ENCODE data around the gene PTPRG.

DNA sequence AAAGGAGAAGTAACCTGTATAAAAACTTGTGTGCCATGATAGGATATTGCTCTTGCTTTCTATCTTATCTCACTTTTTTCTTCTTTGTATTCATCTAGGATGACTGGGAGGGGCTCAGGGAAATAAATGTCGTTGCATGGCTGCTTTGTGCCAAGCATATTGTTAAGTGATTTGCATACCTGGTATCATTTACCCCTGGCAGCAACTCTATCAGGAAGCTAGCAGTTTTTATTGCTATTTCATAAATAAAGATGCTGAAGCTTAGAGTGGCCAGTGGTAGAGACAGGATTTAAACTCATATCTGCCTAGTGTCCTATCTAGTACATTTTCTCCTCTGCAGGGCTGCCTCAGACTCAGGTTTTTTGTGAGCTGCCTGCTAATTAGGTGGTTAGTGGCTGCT lies 253.3 kb downstream of the PTPRG start:
- TF ChIP-seq, protein P1, sequence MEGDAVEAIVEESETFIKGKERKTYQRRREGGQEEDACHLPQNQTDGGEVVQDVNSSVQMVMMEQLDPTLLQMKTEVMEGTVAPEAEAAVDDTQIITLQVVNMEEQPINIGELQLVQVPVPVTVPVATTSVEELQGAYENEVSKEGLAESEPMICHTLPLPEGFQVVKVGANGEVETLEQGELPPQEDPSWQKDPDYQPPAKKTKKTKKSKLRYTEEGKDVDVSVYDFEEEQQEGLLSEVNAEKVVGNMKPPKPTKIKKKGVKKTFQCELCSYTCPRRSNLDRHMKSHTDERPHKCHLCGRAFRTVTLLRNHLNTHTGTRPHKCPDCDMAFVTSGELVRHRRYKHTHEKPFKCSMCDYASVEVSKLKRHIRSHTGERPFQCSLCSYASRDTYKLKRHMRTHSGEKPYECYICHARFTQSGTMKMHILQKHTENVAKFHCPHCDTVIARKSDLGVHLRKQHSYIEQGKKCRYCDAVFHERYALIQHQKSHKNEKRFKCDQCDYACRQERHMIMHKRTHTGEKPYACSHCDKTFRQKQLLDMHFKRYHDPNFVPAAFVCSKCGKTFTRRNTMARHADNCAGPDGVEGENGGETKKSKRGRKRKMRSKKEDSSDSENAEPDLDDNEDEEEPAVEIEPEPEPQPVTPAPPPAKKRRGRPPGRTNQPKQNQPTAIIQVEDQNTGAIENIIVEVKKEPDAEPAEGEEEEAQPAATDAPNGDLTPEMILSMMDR (conservative IDR thresholded peaks at IDR 0.05; ENCODE audit: low read depth, low read length) = no peak
- no peak for TF ChIP-seq EZH2 (IDR thresholded peaks at IDR 0.05; ENCODE audit: borderline replicate concordance, low read depth, low read length, poor library complexity, severe bottlenecking)
